Transverse colon (tissue), 4 donors: ENCODE measurements around the gene TTC16. TPM values are rescaled to one million over a fixed set of nuclear protein-coding genes. Genes with fewer than 3 reads are reported as not detected.

Source experiments
- DNase-seq: peaks from one replicate; pipeline ENCODE4 v3.0.0-alpha.2; 2019
- H3K27ac ChIP-seq, 4 donors: fragments of 200-600 bp; sonication (generic); 2 replicates each; pipeline ENCODE4 v1.5.1; 2016 to 2018; ENCODE audit warnings: inconsistent platforms in 4 of 4
- H3K27me3 ChIP-seq: fragments of 200-600 bp; sonication (generic); 2 replicates; pipeline ENCODE4 v1.5.1; 2017; ENCODE audit warnings: inconsistent platforms
- H3K36me3 ChIP-seq, 4 donors: fragments of 200-600 bp; sonication (generic); 2 replicates each; pipeline ENCODE4 v1.5.1; 2017 to 2019; ENCODE audit warnings: inconsistent platforms in 4 of 4
- H3K4me1 ChIP-seq, 4 donors: fragments of 200-600 bp; sonication (generic); 2 replicates each; pipeline ENCODE4 v1.5.1; 2017 to 2020; ENCODE audit warnings: inconsistent platforms in 4 of 4
- H3K4me3 ChIP-seq, 4 donors: fragments of 200-600 bp; sonication (generic); 1 replicate in 1 of 4; 2 replicates in 3 of 4; pipeline versions ENCODE4 v1.5.1 to v1.6.1; 2017 to 2019; ENCODE audit warnings: inconsistent platforms in 4 of 4
- H3K9me3 ChIP-seq, 2 donors: fragments of 200-600 bp; sonication (generic); 2 replicates each; pipeline ENCODE4 v1.5.1; 2017 to 2019; ENCODE audit warnings: inconsistent platforms in 2 of 2
- EP300 ChIP-seq: sonication (generic); formaldehyde crosslinking; IDR thresholded peaks from one replicate; pipeline ENCODE4 v1.6.1; 2017; ENCODE audit warnings: antibody characterized with exemption, low read depth
- POLR2A ChIP-seq: fragments of 450-650 bp; IDR thresholded peaks from one replicate; pipeline ENCODE4 v1.6.1; 2016; ENCODE audit warnings: antibody characterized with exemption, mild to moderate bottlenecking, moderate library complexity
- POLR2AphosphoS5 ChIP-seq, 3 donors: sonication (generic); formaldehyde crosslinking; IDR thresholded peaks; one replicate each; pipeline ENCODE4 v1.6.1; 2016; ENCODE audit warnings: antibody characterized with exemption in 3 of 3
- WGBS, 2 donors: methylation state at CpG; one replicate each; pipeline ENCODE4 v1.1.5; 2018; ENCODE audit warnings: low coverage in 1 of 2; 5-methylcytosine and 5-hydroxymethylcytosine counted together
- in situ Hi-C, 4 donors: fragments of 200-750 bp; cut with MboI; loops; one replicate each; pipeline versions ENCODE4 v1.15.0 to v1.15.1; 2017; ENCODE audit warnings: low sequenced_read_pairs in 3 of 4, low pct_ligation_motif_present in 1 of 4, low pct_unique_long_range_greater_than_20kb in 1 of 4
- intact Hi-C: fragments of 100-400 bp; cut with DNase I; formaldehyde crosslinking; loops from one replicate; pipeline ENCODE4 v1.15.1; 2023; ENCODE audit warnings: low total_unique reads
- total RNA-seq, 4 donors: library from RNA; depleted of rRNA; stranded (reverse); fragments of >200 nt; gene quantifications; one replicate each; pipeline ENCODE4 v1.1.0, GENCODE V29; 2016
- TF ChIP-seq, protein P1 (sequence below), 5 experiments: fragments of 200-600 bp in 3 of 5; fragments of 450-650 bp in 2 of 5; sonication (generic) in 3 of 5; IDR thresholded peaks; 1 replicate in 2 of 5; 2 replicates in 3 of 5; pipeline ENCODE4 v1.5.1; 2016 to 2017; ENCODE audit warnings: antibody characterized with exemption in 5 of 5, inconsistent platforms in 3 of 5, mild to moderate bottlenecking in 2 of 5, moderate library complexity in 1 of 5

Gene TTC16
- total RNA-seq, 4 donors from 2014 or later, result not detected

DNA sequence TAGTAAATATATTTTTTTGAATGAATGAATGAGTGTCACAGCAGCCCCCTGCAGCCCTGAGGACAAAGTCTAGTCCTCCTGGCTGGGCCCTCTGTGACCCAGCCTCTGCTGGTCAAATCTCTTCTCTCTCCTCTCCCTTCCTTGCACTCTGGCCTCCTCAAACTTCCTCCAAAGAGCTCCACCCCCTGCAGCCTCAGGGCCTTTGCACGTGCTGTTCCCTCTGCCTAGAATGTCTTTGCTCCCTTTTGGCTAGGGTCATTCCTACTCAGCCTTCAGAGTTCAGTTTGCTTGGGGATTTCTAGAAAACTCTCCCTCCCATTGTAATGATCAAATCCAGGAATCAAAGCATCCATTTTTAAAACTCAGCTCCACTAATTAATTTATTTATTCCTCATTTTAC is 49.5 kb downstream of the TTC16 start:
- Histone ChIP-seq H3K4me1 (peaks cover 0 to 23% (median 2%) of the 10 kb centered on the region in 4 donors), H3K9me3 (no peaks in the 10 kb centered on the region), H3K27me3 (no peaks in the 10 kb centered on the region), H3K27ac (peak overlapping the region in 1 of 4 donors; percentile 48), H3K4me3 (no peak overlapping the region), H3K36me3 (no peaks in the 10 kb centered on the region)
- 56% methylated on average over 1 of the region's 1 CpG; no CpG with 5 or more reads in 1 of the 2 donors for WGBS, 2 donors
- in situ Hi-C loops, result no loop called here
- DNase-seq, result no peak
- intact Hi-C loops, result no loop called here
- TF ChIP-seq EP300 (no peak), POLR2AphosphoS5 (IDR thresholded peaks at IDR 0.05) (no peak), POLR2A (no peak)
- TF ChIP-seq, protein P1, sequence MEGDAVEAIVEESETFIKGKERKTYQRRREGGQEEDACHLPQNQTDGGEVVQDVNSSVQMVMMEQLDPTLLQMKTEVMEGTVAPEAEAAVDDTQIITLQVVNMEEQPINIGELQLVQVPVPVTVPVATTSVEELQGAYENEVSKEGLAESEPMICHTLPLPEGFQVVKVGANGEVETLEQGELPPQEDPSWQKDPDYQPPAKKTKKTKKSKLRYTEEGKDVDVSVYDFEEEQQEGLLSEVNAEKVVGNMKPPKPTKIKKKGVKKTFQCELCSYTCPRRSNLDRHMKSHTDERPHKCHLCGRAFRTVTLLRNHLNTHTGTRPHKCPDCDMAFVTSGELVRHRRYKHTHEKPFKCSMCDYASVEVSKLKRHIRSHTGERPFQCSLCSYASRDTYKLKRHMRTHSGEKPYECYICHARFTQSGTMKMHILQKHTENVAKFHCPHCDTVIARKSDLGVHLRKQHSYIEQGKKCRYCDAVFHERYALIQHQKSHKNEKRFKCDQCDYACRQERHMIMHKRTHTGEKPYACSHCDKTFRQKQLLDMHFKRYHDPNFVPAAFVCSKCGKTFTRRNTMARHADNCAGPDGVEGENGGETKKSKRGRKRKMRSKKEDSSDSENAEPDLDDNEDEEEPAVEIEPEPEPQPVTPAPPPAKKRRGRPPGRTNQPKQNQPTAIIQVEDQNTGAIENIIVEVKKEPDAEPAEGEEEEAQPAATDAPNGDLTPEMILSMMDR (IDR thresholded peaks at IDR 0.05), result no peak

DNA sequence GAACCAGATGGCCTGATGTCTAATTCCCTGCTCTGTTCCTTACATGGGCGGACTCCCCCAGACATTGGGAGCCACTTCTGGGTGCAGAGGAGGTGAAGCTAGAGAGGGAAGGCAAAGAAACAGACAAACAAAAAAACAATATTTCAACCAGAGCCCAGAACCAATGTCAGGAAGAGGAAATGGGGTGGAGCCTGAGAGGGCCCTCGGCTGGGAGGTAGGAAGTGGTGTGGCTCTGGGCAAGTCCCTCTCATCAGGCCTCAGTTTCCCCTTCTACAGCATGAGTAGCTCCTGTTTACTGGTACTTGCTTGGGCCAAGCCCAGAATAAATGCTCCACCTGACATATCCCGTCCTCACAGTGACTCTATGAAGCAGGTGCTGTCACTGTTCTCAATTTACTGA is 51.5 kb downstream of the TTC16 start:
- Histone ChIP-seq H3K36me3 (no peaks in the 10 kb centered on the region), H3K27ac (peak overlapping the region; percentile 25 to 81 (median 52)), H3K4me3 (no peak overlapping the region), H3K27me3 (no peaks in the 10 kb centered on the region), H3K9me3 (no peaks in the 10 kb centered on the region), H3K4me1 (peaks cover 0 to 34% (median 11%) of the 10 kb centered on the region in 4 donors)
- WGBS, 2 donors, result 73 to 80% methylated on average over 1 to 3 of the region's 3 CpGs
- intact Hi-C loops, result no loop called here
- no peak for DNase-seq
- in situ Hi-C loops, result no loop called here
- TF ChIP-seq POLR2A, result no peak

DNA sequence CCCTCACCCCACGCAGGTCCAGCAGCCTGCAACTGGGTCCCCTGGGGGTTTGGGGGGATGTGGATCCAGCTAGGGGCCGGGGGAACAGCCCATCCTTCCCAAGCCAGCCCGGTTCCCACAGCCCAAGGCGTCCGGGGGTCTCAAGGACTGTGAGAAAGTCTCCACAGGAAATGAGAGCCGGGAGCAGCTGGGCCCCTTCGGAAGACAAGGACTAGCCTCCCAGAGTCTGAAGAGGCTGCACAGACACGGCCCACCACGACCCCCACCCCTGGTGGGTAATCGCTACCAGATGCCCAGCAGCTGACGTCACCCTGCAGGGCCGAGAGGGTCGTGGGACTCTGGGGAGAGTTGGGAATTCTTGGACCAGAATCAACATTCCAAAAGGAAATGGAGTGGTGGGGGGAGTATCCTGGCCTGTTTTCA is 52.0 kb downstream of the TTC16 start:
- DNase-seq, result no peak
- WGBS, 2 donors, result 59% methylated on average over 13 of the region's 13 CpGs; no CpG with 5 or more reads in 1 of the 2 donors
- intact Hi-C loops (no loop called here), in situ Hi-C loops (no loop called here)
- no peaks in the 10 kb centered on the region for H3K36me3 ChIP-seq
- H3K4me1 ChIP-seq, result peaks cover 0 to 34% (median 11%) of the 10 kb centered on the region in 4 donors
- no peaks in the 10 kb centered on the region for H3K9me3 ChIP-seq
- peak overlapping the region; percentile 25 to 81 (median 52) for H3K27ac ChIP-seq
- TF ChIP-seq POLR2A, result no peak
- no peak for TF ChIP-seq POLR2AphosphoS5 (IDR thresholded peaks at IDR 0.05)
- TF ChIP-seq, protein P1 (IDR thresholded peaks at IDR 0.05), result no peak
- no peak for TF ChIP-seq EP300
- H3K4me3 ChIP-seq, result no peak overlapping the region
- no peaks in the 10 kb centered on the region for H3K27me3 ChIP-seq

DNA sequence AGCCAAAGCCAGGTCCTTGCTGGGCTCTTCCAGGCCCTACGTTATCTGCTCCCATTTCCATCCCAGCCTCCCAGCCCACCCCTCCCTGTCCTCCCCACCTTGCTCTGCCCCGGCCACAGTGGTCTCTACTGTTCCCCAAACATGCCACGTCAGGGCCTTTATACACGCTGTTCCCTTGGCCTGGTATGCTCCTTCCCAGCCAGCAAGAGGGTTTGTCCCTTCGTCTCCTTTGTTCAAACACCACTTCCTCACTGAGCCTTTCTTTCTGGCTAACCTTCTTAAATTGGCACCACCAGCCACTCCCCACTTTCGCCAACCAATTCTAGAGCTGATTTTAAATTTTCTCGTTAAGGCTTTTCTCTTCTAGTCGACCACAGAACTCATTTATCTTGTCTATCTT is 52.8 kb downstream of the TTC16 start:
- intact Hi-C loops, result no loop called here
- 40 to 81% methylated on average over 1 to 8 of the region's 8 CpGs for WGBS, 2 donors
- H3K4me3 ChIP-seq, result no peak overlapping the region

More for the DNA sequence above, 52.8 kb downstream of the TTC16 start:
- Histone ChIP-seq H3K27me3 (no peaks in the 10 kb centered on the region), H3K4me1 (peaks cover 0 to 34% (median 11%) of the 10 kb centered on the region in 4 donors), H3K27ac (peak overlapping the region; percentile 25 to 81 (median 76)), H3K9me3 (no peaks in the 10 kb centered on the region), H3K36me3 (no peaks in the 10 kb centered on the region)
- in situ Hi-C loops, result no loop called here
- DNase-seq, result no peak
- no peak for TF ChIP-seq POLR2AphosphoS5 (IDR thresholded peaks at IDR 0.05)
- TF ChIP-seq EP300, result no peak
- TF ChIP-seq, protein P1 (IDR thresholded peaks at IDR 0.05), result no peak
- no peak for TF ChIP-seq POLR2A
